Endothelial cell of umbilical vein (primary cell): ENCODE data around the gene PLCG2.

Experiments
- CTCF ChIP-seq, 2 donors: IDR thresholded peaks; 1 replicate in 1 of 2; 2 replicates in 1 of 2; pipeline ENCODE4 v1.5.1; 2011; ENCODE audit warnings: low read length in 2 of 2, mild to moderate bottlenecking in 2 of 2, moderate library complexity in 2 of 2, control low read depth in 1 of 2, inconsistent platforms in 1 of 2, low read depth in 1 of 2; ENCODE audit not compliant: insufficient read depth in 1 of 2; ENCODE audit errors: extremely low read depth in 1 of 2
- EZH2 ChIP-seq: IDR thresholded peaks from 2 replicates; pipeline ENCODE4 v1.6.1; 2012; ENCODE audit warnings: borderline replicate concordance, low read depth, mild to moderate bottlenecking, moderate library complexity, low read length, inconsistent platforms; ENCODE audit not compliant: severe bottlenecking
- MYC ChIP-seq: IDR thresholded peaks from one replicate; pipeline ENCODE4 v1.6.1; 2011; ENCODE audit warnings: mild to moderate bottlenecking, low read depth, low read length
- POLR2A ChIP-seq: IDR thresholded peaks from 2 replicates; pipeline ENCODE4 v1.6.1; 2012; ENCODE audit warnings: low read depth, mild to moderate bottlenecking, control low read depth, low read length
- POLR2AphosphoS5 ChIP-seq: IDR thresholded peaks from 2 replicates; pipeline ENCODE4 v1.6.1; 2012; ENCODE audit warnings: low read depth, mild to moderate bottlenecking, control low read depth, low read length, moderate library complexity; ENCODE audit not compliant: insufficient read depth

GRCh38 chr16:81796583-81797346 is 17.7 kb downstream of the PLCG2 start:
- no peak for TF ChIP-seq POLR2A
- no peak for TF ChIP-seq CTCF (IDR thresholded peaks at IDR 0.05; ENCODE audit: extremely low read depth in 1 of 2, insufficient read depth in 1 of 2, low read depth in 1 of 2, low read length in 2 of 2)
- TF ChIP-seq EZH2, result no peak
- TF ChIP-seq MYC, result no peak
- TF ChIP-seq POLR2AphosphoS5, result no peak
